Keratinocyte (primary cell): ENCODE measurements around the gene LDB1. TPM values are rescaled to one million over a fixed set of nuclear protein-coding genes. Genes with fewer than 3 reads are reported as not detected.

Source experiments
- DNase-seq: peaks from one replicate; pipeline ENCODE4 v3.0.0-alpha.2; 2011; ENCODE audit warnings: low read depth, missing footprints, low spot score
- FAIRE-seq: peaks from 2 replicates; lab custom pipeline; 2011; peaks lifted over from hg19 to GRCh38; lab: Jason Lieb, UNC
- H2AFZ ChIP-seq: 2 replicates; pipeline ENCODE4 v1.6.0; 2012; ENCODE audit warnings: low read length, control low read depth, inconsistent platforms; ENCODE audit not compliant: control insufficient read depth
- H3K27ac ChIP-seq: 2 replicates; pipeline ENCODE4 v1.5.1; 2011; ENCODE audit warnings: low read length; ENCODE audit not compliant: control insufficient read depth, insufficient read depth
- H3K27me3 ChIP-seq: 3 replicates; pipeline ENCODE4 v1.6.0; 2011; ENCODE audit warnings: low read length; ENCODE audit not compliant: control insufficient read depth, insufficient read depth; ENCODE audit errors: extremely low read depth
- H3K36me3 ChIP-seq, 2 experiments: 2 replicates in 1 of 2; 3 replicates in 1 of 2; pipeline ENCODE4 v1.5.1; 2011; ENCODE audit warnings: low read length in 2 of 2, mild to moderate bottlenecking in 1 of 2; ENCODE audit not compliant: control insufficient read depth in 2 of 2, insufficient read depth in 2 of 2; ENCODE audit errors: extremely low read depth in 1 of 2
- H3K4me1 ChIP-seq: 3 replicates; pipeline ENCODE4 v1.5.1; 2011; ENCODE audit warnings: low read length; ENCODE audit not compliant: control insufficient read depth, insufficient read depth; ENCODE audit errors: extremely low read depth
- H3K4me2 ChIP-seq: 3 replicates; pipeline ENCODE4 v1.6.0; 2011; ENCODE audit warnings: low read depth, low read length; ENCODE audit not compliant: control insufficient read depth, insufficient read depth; ENCODE audit errors: extremely low read depth
- H3K4me3 ChIP-seq, 3 experiments: fragments of 200-600 bp in 1 of 3; sonication (generic) in 1 of 3; 2 replicates in 2 of 3; 3 replicates in 1 of 3; pipeline ENCODE4 v1.5.1; 2011 to 2016; ENCODE audit warnings: low read length in 3 of 3, mild to moderate bottlenecking in 3 of 3, control low read depth in 2 of 3, inconsistent platforms in 1 of 3, low read depth in 1 of 3, mixed read lengths in 1 of 3, mixed run types in 1 of 3, moderate library complexity in 1 of 3; ENCODE audit not compliant: control insufficient read depth in 2 of 3, insufficient read depth in 2 of 3; ENCODE audit errors: extremely low read depth in 1 of 3
- H3K79me2 ChIP-seq: 2 replicates; pipeline ENCODE4 v1.6.0; 2012; ENCODE audit warnings: low read length; ENCODE audit not compliant: control insufficient read depth, insufficient read depth
- H3K9ac ChIP-seq: 3 replicates; pipeline ENCODE4 v1.6.0; 2011; ENCODE audit warnings: low read length; ENCODE audit not compliant: control insufficient read depth, insufficient read depth; ENCODE audit errors: extremely low read depth
- H3K9me1 ChIP-seq: 3 replicates; pipeline ENCODE4 v1.6.0; 2011; ENCODE audit warnings: low read length; ENCODE audit not compliant: control insufficient read depth, insufficient read depth; ENCODE audit errors: extremely low read depth
- H3K9me3 ChIP-seq: 2 replicates; pipeline ENCODE4 v1.5.1; 2012; ENCODE audit warnings: low read depth, low read length; ENCODE audit not compliant: control insufficient read depth
- H4K20me1 ChIP-seq: 3 replicates; pipeline ENCODE4 v1.6.0; 2011; ENCODE audit warnings: low read length; ENCODE audit not compliant: control insufficient read depth, insufficient read depth; ENCODE audit errors: extremely low read depth
- EZH2 ChIP-seq: IDR thresholded peaks from one replicate; pipeline ENCODE4 v1.6.1; 2012; ENCODE audit warnings: inconsistent platforms, mild to moderate bottlenecking, low read length, moderate library complexity
- dilution Hi-C: fragments of 300-500 bp; cut with MboI; formaldehyde crosslinking; loops from one replicate; pipeline ENCODE4 v1.7.0; 2020; ENCODE audit warnings: low sequenced_read_pairs; ENCODE audit not compliant: extremely low pct_ligation_motif_present
- polyA plus RNA-seq, 5 experiments: library from polyadenylated mRNA; depleted of rRNA in 3 of 5; stranded (reverse) in 3 of 5; stranded (forward) in 1 of 5; unstranded in 1 of 5; fragments of >200 nt; gene quantifications; 1 replicate in 1 of 5; 2 replicates in 3 of 5; 3 replicates in 1 of 5; pipeline versions ENCODE4 v1.2.1 to v1.2.3, GENCODE V29; 2011 to 2012; ENCODE audit warnings: missing spikeins in 2 of 5, low read depth in 1 of 5, low replicate concordance in 1 of 5
- TF ChIP-seq, protein P1 (sequence below), 3 experiments: IDR thresholded peaks in 1 of 3; conservative IDR thresholded peaks in 1 of 3; optimal IDR thresholded peaks in 1 of 3; 2 replicates in 2 of 3; 3 replicates in 1 of 3; pipeline versions ENCODE3 to v1.5.1; 2011; ENCODE audit warnings: low read length in 3 of 3, mild to moderate bottlenecking in 3 of 3, moderate library complexity in 2 of 3, control low read depth in 1 of 3, inconsistent platforms in 1 of 3; ENCODE audit not compliant: insufficient read depth in 2 of 3; ENCODE audit errors: extremely low read depth in 1 of 3

The LDB1 gene
- polyA plus RNA-seq, 1 donor (not counting 4 experiments of a cell fraction or from before 2014, with no cell fraction given), result 97.3 TPM

DNA sequence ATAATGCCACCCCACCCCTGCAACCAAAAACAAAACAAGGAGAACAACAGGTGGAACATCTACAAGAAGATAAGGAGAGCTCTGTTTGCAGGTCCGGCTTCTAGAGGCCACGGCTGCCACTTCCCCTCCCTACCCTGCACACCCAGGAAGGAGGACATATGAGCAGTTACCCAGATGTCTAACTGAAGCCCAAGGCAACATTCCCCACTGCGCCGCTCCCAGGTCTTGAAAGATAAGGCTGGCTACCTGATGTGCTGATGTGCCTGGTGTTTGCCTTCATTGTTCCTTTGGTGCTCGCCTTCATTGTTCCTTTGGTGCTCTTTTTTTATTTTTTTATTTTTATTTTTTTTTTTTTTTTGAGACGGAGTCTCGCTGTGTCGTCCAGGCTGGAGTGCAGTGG, 34.0 kb downstream of the LDB1 start:
- Histone ChIP-seq H3K9me3 (no peaks in the 10 kb centered on the region), H2AFZ (no peak overlapping the region), H3K79me2 (no peaks in the 10 kb centered on the region), H3K27ac (no peak overlapping the region), H3K4me3 (no peak overlapping the region), H3K4me2 (no peak overlapping the region), H3K36me3 (no peaks in the 10 kb centered on the region), H3K4me1 (no peaks in the 10 kb centered on the region), H3K9me1 (no peaks in the 10 kb centered on the region), H4K20me1 (no peaks in the 10 kb centered on the region), H3K9ac (no peak overlapping the region), H3K27me3 (no peaks in the 10 kb centered on the region)
- FAIRE-seq (no peak), DNase-seq (no peak)
- dilution Hi-C loops, result no loop called here
- TF ChIP-seq, protein P1, sequence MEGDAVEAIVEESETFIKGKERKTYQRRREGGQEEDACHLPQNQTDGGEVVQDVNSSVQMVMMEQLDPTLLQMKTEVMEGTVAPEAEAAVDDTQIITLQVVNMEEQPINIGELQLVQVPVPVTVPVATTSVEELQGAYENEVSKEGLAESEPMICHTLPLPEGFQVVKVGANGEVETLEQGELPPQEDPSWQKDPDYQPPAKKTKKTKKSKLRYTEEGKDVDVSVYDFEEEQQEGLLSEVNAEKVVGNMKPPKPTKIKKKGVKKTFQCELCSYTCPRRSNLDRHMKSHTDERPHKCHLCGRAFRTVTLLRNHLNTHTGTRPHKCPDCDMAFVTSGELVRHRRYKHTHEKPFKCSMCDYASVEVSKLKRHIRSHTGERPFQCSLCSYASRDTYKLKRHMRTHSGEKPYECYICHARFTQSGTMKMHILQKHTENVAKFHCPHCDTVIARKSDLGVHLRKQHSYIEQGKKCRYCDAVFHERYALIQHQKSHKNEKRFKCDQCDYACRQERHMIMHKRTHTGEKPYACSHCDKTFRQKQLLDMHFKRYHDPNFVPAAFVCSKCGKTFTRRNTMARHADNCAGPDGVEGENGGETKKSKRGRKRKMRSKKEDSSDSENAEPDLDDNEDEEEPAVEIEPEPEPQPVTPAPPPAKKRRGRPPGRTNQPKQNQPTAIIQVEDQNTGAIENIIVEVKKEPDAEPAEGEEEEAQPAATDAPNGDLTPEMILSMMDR (optimal IDR thresholded peaks at IDR 0.05 in 1 of 3, IDR thresholded peaks at IDR 0.05 in 1 of 3, conservative IDR thresholded peaks at IDR 0.05 in 1 of 3; ENCODE audit: extremely low read depth in 1 of 3, insufficient read depth in 2 of 3, low read length in 3 of 3), result no peak

DNA sequence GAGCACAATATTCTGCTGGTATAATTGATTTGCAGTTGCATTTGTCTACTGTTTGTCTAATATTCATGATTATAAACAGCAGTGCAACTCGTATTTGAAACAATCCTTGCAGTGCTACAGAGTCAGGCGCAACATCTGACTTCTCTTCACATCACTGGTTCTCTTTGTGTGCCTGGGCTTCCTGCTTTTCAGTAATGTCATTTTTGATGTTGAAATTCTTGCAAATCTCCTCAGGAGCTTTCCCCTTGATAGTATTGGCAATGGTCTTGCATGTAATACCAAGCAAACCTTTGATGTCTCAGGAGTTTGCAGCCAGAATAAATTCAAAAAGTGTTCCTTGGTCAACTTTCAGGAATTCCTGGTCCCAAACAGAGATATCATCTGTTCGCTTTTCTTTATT, 34.8 kb downstream of the LDB1 start:
- TF ChIP-seq, protein P1 (optimal IDR thresholded peaks at IDR 0.05 in 1 of 3, IDR thresholded peaks at IDR 0.05 in 1 of 3, conservative IDR thresholded peaks at IDR 0.05 in 1 of 3; ENCODE audit: extremely low read depth in 1 of 3, insufficient read depth in 2 of 3, low read length in 3 of 3), result no peak
- no peak for TF ChIP-seq EZH2
- FAIRE-seq (no peak), DNase-seq (no peak)
- H3K9me1 ChIP-seq, result no peaks in the 10 kb centered on the region
- H3K9me3 ChIP-seq, result no peaks in the 10 kb centered on the region
- H3K4me1 ChIP-seq, result no peaks in the 10 kb centered on the region
- H2AFZ ChIP-seq, result no peak overlapping the region
- H3K27me3 ChIP-seq, result no peaks in the 10 kb centered on the region
- H3K36me3 ChIP-seq, result no peaks in the 10 kb centered on the region
- H3K4me3 ChIP-seq, result no peak overlapping the region
- no peak overlapping the region for H3K27ac ChIP-seq
- no peaks in the 10 kb centered on the region for H4K20me1 ChIP-seq
- H3K79me2 ChIP-seq, result no peaks in the 10 kb centered on the region
- dilution Hi-C loops, result no loop called here
- no peak overlapping the region for H3K9ac ChIP-seq
- H3K4me2 ChIP-seq, result no peak overlapping the region
